Left forelimb (tissue), 1 donor: Measurements from ENCODE around the gene CCDC78.
"Not testable (repeated sequence)": the region's sequence is repeated elsewhere in the genome, so short reads cannot be mapped to it uniquely, and the experiment has no call there.

Source experiments
- DNase-seq: peaks from one replicate; pipeline ENCODE4 v3.0.0-alpha.2; 2018; ENCODE audit warnings: low spot score

The CCDC78 gene

DNA sequence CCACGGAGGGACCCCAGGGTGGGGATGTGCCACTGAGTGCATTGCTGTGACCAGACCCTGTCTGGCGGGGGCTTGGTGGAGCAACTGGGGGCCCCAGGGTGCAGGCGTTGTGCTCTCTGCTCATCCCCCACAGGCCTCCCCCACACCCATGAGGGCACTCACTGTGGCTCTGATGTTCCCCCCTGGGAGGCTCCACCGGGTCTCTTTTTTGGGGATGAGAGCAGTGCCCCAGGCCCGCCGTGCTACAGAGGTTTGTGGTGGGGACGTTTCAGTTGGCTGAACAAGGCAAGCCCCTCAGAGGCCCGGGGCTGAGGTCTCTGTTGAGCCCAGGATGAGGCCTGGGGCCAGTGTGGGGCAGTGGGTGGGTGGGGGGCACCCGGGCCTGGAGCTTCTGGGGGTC lies 2.5 kb downstream of the CCDC78 start:
- no peak for DNase-seq

DNA sequence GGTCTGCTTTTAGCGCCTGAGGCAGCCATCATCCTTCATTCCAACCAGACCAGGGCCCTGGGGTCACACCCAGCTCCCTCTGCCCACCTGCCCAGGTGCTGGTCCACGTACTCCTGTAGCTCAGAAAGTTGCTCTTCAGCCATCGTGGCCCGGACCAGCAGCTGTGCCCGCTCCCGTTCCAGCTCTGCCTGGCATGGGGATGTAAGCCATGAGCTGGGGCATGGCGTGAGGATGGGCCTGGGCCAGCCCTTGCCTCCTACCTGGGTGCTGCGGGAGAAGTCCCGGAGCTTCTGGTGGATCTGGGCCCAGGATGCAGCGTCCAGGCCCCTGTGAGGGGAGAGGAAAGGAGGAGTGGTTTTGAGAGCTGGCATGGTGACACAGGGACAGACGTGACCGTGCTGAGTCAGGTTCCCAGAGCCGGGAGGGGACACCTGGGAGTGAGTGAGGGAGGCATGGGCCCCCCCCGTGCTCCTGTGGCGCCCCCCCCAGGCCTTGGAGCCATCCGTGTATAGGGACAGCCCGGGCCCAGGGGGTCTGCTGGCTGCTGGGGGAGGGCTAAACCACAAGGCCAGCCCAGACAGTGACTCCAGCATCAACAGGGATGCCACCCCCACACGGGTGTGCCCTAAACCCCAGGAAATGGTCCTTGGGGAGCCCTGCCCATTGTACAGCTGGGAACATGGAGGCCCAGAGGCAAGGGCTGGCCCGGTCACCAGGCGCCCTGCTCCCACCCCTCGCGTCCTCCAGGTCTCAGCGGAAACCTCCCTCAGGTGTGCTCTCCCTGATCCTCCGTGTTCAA lies 3.2 kb downstream of the CCDC78 start:
- DNase-seq, result no peak

DNA sequence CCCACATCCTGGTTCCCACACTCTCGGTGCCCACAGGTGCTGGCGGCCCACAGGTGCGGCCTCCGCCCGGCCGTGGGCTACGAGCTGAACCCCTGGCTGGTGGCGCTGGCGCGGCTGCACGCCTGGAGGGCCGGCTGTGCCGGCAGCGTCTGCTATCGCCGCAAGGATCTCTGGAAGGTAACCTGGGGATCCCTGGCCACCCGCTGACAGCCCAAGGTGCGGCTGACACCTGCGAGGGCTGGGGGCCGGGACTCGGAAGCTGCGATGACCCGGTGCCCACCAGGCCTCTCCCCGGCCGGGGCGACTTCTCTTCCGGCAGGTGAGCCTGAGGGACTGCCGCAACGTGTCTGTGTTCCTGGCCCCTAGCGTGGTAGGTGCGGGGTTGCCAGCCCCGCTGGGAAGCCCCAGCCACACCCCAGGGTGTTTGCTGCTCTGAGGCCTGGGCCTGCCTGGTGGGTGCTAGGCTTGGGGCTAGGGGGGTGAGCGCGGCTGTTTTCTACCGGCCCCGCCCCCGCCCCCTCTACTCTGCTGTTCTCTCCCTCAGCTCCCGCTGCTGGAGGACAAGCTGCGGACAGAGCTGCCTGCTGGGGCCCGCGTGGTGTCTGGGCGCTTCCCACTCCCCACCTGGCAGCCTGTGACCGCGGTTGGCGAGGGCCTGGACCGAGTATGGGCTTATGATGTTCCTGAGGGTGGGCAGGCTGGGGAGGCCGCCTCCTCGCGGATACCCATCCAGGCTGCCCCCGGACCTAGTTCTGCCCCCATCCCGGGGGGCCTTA lies 4.3 kb downstream of the CCDC78 start:
- no peak for DNase-seq

DNA sequence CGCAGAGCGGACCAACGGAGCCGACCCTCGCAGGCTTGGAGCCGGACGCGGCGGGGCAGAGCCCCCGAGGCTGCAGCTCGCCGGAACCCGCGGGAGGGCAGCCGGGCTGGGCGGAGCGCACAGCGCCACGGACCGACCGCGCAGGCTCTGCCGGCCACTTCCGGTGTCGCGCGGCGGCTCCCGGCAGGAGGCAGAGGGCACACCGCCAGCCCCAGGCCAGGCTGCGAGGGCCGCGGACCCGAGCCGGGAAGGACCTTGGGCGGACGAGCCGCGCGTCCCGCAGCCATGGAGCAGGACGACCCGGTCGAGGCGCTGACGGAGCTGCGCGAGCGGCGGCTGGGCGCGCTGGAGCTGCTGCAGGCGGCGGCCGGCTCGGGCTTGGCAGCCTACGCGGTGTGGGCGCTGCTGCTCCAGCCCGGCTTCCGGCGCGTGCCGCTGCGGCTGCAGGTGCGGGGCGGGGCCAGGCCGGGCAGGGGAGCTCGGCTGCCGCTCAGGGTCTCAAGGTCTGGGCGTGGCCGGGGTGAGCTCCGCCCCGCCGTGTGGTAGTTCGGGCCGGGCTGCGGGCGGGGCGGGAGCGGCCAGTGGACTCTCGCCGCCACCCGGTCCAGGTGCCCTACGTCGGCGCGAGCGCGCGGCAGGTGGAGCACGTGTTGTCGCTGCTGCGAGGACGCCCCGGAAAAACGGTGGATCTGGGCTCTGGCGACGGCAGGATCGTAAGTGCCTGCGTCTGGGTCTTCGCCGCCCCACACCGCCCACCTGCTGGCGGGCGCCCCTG lies 5.1 kb downstream of the CCDC78 start, which contains the start of gene ANTKMT:
Gene ANTKMT, plus strand, starts transcription at position 157 of the 775 bp plus-strand sequence. Its CDS starts 129 bp downstream, at position 286.
- DNase-seq, result peak; percentile 88

DNA sequence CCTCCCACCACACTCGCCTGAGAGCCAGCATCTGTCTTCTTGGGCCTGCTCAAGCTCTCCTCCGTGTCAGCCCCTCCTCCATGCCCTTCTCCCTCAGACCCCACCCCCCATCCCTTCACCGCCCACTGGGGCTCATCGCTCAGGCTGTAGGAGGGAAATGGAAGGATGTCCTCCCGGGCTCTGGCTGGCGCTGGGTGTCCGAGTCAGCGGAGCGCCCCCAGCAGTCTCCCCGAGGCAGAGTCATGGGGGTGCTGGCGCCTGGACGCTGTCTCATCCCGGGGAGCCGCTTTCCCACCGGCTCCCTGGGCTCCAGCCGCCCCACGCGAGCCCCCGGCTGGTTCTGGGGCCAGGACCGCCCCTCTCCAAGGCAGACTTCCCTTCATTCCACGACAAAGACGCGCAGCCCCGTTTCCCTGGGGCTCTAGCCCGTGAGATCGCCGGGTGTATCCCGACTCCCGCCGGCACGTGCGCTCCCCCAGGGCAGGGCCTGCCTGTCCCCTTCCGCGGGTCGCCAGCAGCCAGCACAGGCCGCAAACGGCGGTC lies 5.7 kb downstream of the CCDC78 start:
- DNase-seq, result no peak

DNA sequence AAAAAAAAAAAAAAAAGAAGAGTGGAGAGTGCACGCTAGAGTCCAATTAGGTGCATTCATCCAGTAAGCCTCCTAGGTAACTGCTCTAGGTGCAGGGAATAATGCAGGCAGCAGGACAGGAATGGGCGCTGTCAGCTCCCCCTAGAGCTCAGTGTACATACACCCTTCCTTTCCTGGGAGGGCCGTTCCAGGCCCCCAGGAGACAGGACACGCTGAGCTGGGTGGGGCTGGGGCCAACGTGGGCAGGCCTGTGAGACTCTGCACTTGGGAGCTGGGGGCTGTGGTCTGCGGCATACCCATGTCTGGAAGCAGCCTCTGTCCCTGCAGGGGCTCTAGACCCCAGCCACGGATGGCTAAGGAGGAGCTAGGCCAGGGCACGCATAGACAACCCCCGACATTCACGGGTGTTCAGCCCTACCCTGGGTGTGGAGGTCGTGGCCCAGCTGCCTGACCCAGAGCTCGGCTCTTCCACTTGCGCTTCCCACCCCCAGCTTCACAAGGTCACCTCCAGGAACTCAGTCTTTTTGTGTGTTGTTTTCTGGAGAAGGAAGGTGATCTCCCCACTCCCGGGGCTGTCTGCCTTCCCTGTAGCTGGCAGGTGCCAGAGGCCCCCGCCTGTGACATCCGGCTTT lies 6.3 kb downstream of the CCDC78 start:
- DNase-seq, result no peak

DNA sequence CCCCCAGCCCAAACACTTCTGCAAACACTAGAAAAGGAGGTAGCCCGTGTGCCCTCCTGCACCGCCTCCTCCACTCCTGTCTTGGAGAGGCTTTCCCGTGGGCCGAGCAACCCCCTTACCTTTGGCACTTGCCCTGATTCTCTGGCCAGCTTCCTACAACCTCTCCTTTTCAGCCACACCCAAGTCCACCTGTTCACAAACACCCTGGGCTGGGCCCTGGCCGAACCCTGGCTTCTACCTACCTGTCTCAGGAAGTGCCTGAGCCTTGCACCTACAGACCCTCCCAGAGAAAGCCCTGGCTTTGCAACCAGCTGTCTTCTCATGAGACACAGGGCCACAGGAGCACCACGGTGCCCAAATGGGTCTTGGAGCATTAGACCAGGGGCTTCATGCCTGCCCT lies 7.3 kb downstream of the CCDC78 start:
- DNase-seq, result no peak

DNA sequence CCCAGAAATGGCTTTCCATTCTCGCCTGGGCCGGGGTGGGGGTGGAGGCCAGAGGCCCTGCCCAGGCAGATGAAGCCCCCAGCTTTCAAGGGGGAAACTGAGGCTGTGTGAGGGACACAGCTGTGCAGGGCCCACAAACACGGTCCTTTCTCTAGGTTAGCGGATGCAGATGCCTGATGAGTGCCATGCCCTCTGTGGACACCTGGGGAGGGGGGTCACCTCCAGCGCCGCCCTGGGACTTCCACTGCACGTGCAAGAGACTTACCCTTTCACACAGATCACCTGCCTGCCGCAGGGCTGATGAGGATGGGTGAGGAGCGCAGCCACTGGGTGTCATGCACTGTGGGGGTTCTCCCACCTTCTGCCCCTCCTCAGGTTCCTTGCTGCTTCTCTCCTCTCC lies 7.9 kb downstream of the CCDC78 start:
- no peak for DNase-seq

DNA sequence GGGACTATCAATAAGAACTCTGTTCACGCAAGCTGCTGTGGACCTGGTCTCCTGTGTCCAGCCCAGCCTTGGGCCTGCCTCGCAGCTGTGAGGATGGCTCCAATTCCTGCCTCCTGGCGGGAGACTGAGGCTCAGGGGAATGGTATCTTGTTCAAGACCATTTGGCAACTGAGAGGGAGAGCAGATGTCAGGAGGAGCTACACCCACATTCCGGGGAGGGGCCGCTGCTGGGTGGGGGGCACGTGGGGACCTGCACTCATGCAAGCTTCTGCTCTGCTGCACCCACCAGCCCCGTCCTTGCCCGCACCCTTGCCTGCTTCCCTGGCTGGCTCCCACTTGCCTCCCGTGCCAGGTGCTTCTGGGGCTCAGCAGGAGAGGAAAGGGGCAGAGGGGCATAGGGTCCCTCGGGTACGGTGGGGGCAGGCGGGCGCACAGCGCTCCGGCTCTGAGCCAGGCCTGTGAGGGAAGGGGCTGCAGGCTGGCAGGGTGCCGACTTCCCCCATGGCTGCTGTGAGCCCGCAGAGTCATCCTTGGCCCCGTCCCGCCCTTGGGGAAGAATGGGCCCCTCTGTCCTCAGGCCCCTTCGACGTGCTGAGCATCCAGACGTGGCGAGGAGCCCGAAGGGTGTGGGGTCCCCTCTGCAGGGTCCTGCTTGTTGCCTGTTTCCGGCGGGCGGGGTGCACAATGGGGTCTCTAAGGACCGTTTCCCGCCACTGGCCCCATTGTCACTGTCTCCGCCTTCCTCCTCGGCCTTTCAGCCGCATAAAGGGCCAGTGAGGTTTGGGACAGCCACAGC lies 8.6 kb downstream of the CCDC78 start:
- DNase-seq, result no peak

DNA sequence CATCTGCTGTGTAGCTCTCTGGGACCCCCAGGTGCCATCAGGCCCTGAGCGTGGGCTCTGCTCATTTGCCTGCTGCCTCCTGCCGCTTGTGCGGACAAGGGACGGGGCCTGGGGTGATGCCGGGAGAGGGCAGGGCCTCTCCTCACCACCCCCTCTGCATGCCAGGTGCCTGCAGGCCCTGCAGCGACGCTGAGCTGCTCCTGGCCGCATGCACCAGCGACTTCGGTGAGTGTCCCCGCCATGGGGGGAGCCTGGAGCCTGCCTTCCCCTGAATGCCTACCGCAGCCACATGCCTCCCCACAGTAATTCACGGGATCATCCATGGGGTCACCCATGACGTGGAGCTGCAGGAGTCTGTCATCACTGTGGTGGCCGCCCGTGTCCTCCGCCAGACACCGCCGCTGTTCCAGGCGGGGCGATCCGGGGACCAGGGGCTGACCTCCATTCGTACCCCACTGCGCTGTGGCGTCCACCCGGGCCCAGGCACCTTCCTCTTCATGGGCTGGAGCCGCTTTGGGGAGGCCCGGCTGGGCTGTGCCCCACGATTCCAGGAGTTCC lies 9.4 kb downstream of the CCDC78 start:
- no peak for DNase-seq

DNA sequence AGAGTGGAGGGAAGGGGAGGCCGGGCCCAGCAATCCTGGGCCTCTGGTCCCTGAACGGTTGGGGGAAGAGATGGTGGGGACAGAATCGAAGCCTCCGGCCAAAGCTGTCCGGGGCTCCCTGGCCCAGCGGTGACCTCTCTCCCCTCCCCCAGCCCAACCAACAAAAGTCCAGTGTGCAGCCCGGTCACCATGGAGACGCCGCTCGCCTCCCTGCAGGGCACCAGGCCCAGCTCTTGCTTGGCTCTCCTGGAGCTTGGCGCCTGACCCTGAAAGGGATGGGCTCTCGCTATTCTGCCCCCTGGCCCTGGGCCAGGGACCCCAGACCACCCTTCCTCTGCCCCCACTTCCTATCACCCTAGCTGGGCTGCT lies 10.1 kb downstream of the CCDC78 start:
- DNase-seq, result no peak

DNA sequence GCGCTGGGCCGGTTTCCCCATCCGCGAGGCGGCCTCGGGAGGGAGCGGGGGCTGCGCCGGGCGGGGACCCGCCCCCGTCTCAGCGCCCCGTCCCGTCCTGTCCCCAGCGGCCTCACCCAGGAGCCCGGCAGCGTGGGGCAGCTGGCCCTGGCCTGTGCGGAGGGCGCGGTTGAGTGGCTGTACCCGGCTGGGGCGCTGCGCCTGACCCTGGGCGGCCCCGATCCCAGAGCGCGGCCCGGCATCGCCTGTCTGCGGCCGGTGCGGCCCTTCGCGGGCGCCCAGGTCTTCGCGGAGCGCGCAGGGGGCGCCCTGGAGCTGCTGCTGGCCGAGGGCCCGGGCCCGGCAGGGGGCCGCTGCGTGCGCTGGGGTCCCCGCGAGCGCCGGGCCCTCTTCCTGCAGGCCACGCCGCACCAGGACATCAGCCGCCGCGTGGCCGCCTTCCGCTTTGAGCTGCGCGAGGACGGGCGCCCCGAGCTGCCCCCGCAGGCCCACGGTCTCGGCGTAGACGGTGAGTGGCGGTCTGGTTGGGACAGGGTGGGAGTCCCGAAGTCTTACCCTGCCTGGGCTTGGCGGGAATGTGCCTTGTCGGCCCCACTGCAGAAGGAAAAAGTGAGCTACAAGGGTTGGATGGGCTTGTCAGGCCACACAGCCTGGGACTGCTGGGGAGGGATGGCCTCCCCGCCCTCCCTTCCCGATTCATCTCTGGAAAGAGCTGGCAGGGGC lies 10.6 kb downstream of the CCDC78 start:
- no peak for DNase-seq

DNA sequence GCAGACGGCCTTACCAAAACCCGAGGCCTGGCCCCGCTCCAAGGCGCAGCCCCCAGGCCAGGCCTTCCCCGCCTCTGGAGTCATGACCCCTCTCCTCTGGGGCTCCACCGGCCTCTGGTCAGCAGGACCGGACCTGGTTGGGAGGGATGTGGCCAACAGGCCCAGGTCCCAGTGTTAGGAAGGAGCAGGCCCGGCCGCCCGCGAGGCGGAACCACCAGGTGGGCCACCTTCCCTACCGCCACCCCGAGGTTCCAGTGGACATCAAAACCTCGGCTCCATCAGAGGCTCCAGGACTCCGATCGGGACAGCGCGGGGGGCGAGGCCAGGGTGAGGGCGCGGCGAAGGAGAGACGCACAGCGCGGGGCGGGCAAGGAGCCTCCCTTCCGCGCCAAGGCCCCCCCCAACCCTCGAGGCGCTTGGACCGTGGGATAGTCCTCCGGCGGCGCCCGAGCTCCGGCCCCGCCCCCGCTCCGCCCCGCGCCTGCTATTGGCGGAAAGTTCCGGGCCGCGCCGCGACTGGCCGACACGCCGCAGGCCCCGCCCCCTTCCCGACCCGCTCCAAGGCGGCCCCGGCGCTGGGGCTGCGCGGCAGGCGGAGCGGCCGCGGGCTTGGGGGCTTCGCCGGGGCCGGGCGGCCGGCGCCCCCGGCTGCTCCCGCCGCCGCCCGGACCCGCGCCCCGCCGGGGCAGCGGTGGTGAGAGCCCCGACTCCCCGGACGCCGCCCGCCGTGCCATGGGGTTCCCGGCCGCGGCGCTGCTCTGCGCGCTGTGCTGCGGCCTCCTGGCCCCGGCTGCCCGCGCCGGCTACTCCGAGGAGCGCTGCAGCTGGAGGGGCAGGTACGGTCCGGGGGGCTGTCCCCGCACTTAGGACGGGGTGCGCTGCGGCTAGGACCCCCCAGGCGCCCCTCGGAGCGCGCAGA lies 11.4 kb downstream of the CCDC78 start, which contains the start of gene METRN:
Gene METRN, plus strand, starts transcription at position 561 of the 919 bp plus-strand sequence. Its CDS starts 172 bp downstream, at position 733.
- peak; percentile 92 for DNase-seq

DNA sequence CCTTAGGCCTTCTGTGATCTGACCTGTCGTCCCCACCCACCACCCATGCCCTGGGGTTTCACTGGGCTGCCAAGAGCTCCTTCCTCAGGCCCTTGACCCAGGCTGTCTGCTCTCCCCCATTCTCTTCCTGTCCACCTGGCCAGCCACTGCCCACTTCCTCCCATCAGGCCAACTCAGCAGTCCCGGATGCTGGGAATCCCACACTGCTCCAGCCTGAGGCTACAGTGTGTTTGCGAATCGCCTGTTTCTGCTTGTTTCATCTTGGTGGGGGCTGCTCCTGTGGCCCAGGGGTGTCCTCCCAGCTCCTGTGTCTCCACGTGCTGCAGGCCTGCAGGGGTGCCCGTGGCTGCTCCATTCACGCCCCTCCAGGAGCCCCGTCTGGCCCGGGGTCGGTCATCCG lies 12.2 kb downstream of the CCDC78 start:
- no peak for DNase-seq

DNA sequence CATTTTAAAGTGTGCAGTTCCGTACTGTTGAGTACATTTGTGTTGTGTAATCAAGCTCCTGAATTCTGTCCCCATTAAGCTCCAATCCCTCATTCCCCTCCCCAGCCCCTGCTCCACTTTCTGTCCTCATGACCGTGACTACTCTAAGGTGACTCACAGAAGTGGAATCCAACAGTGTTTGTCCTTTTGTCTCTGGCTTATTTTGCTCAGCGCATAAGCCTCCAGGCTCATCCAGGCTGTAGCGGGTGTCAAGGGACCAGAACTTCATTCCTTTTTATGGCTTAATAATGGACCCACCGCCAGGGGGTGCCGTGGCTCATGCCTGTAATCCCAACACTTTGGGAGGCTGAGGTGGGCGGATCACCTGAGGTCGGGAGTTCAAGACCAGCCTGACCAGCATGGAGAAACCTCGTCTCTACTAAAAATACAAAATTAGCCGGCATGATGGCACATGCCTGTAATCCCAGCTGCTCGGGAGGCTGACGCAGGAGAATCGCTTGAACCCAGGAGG lies 13.4 kb downstream of the CCDC78 start:
- DNase-seq, result not testable (repeated sequence)

DNA sequence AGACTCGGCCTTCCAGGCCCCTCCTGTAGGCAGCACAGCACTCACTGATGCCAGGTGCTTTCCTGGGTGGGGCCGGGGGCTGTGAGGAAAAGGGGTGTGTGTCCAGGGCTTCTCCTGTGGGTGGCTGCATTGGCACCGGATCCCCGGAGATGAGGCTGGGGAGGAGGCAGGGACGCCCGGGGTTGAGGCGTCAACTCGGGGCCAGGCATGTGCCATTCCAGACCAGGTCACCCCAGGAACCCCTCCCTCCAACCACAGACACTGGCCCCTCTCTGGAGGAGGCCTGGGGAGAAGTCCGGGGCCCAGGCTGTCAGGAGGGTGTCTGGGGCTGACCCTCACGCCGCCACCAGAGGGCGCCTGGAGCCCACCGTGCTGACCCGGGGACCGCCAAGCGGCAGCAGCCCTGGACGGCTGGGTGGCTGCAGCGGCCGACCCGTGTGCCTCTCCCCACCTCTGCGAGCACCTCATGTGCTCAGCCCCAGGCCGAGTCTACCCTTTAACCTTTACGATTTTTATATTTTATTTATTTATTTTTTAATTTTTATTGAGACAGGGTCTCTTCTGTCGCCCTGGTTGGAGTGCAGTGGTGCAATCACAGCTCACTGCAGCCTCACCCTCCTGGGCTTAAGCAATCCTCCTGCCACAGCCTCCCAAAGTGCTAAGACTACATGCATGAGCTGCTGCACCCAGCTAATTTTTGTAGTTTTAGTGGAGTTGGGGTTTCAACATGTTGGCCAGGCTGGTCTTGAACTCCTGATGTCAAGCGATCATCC lies 14.5 kb downstream of the CCDC78 start:
- peak; percentile 85 for DNase-seq

DNA sequence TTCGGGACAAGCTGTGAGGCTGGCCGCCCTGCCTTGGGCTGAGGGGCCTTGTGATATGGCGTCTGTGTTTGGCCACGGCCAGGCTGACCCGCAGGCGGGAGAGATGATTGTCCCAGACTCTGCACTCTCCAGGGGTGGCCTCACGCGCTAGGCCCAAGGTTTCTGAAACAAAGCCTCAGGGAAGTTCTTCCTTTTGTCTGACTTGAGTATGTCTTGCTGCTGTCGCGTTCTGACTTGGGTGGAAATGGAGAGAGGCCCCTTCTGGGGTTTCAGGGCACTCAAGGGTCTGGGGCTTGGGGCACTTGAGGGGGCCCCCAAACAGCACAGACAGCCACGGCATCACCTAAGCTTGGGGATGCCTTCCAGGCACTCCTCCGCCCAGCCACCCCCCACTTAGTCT lies 15.2 kb downstream of the CCDC78 start:
- DNase-seq, result no peak
